HG03039 (cell line): ENCODE data around the gene MRPS27.
"Not testable (repeated sequence)": the region's sequence is repeated elsewhere in the genome, so short reads cannot be mapped to it uniquely, and the experiment has no call there.

Source experiments
- ATAC-seq: cut with Tn5 transposase; IDR thresholded peaks from one replicate; pipeline ENCODE4 v1.9.1; 2021; ENCODE audit warnings: mild to moderate bottlenecking, moderate library complexity; ENCODE audit not compliant: unreplicated experiment

The MRPS27 gene

GRCh38 chr5:72179028-72179815 is 140.8 kb downstream of the MRPS27 start:
- ATAC-seq: no peak

GRCh38 chr5:72177538-72177937 is 142.5 kb downstream of the MRPS27 start:
- no peak for ATAC-seq

- ATAC-seq: no peak
Observed at GRCh38 chr5:72172786-72173185, 147.3 kb downstream of the MRPS27 start.

- no peak for ATAC-seq
Observed at GRCh38 chr5:72171667-72172066, 148.4 kb downstream of the MRPS27 start.

GRCh38 chr5:72171181-72171580 is 148.9 kb downstream of the MRPS27 start:
- ATAC-seq: not testable (repeated sequence)

GRCh38 chr5:72170101-72170500 is 149.9 kb downstream of the MRPS27 start:
- no peak for ATAC-seq
